ENCODE data around the gene SLC25A46. TPM values are rescaled to one million over a fixed set of nuclear protein-coding genes. Genes with fewer than 3 reads are reported as not detected.

SLC25A46 gene
- total and polyA plus RNA-seq, 9 of the 15 experiments (the other 6 are each of a cell fraction or from before 2014, with no cell fraction given): 7.8 to 47.3 (median 31.8) TPM

GRCh38 chr5:110784901-110785300, 46.1 kb downstream of the SLC25A46 start:
- FAIRE-seq (no peak), DNase-seq (ENCODE audit: extremely low read depth in 1 of 4, low spot score in 3 of 4) (no peak), ATAC-seq (no peak)
- Histone ChIP-seq H4K20me1 (replicated peaks; ENCODE audit: control insufficient read depth, insufficient read depth, low read length) (no peaks in the 10 kb centered on the region), H3K9me1 (ENCODE audit: control insufficient read depth, insufficient read depth, low read length) (no peaks in the 10 kb centered on the region), H3K79me2 (ENCODE audit: control insufficient read depth, insufficient read depth, low read length) (no peaks in the 10 kb centered on the region), H3K27me3 (ENCODE audit: control insufficient read depth in 2 of 2, insufficient read depth in 2 of 2, low read length in 2 of 2) (no peaks in the 10 kb centered on the region), H3K4me1 (replicated peaks in 1 of 2; ENCODE audit: control insufficient read depth in 2 of 2, insufficient read depth in 2 of 2, low read length in 2 of 2) (no peaks in the 10 kb centered on the region), H3K4me3 (no peak overlapping the region), H3K9ac (ENCODE audit: insufficient read depth in 1 of 2, low read depth in 2 of 2, low read length in 2 of 2) (no peak overlapping the region), H3K9me3 (replicated peaks; ENCODE audit: control insufficient read depth, insufficient read depth, low read depth, low read length) (no peaks in the 10 kb centered on the region), H3K36me3 (ENCODE audit: control insufficient read depth, insufficient read depth, low read length) (no peaks in the 10 kb centered on the region), H2AFZ (ENCODE audit: low read depth, low read length) (no peak overlapping the region), H3K4me2 (ENCODE audit: insufficient read depth, low read length) (no peak overlapping the region), H3K27ac (ENCODE audit: extremely low read depth, low read depth, low read length) (no peak overlapping the region)
- intact Hi-C loops (cut with micrococcal nuclease) (no loop called here), in situ Hi-C loops (cut with MboI) (no loop called here)
- TF ChIP-seq ZNF217 (CRISPR knock-in tag; IDR thresholded peaks at IDR 0.05) (no peak), ZBTB1 (CRISPR knock-in tag; IDR thresholded peaks at IDR 0.05; ENCODE audit: borderline replicate concordance, low read depth) (no peak), IRF1 (CRISPR knock-in tag; IDR thresholded peaks at IDR 0.05; ENCODE audit: borderline replicate concordance) (no peak), CUX1 (CRISPR knock-in tag; IDR thresholded peaks at IDR 0.05) (no peak), POLR2H (tag; IDR thresholded peaks at IDR 0.05; ENCODE audit: low read depth) (no peak), HNRNPLL (IDR thresholded peaks at IDR 0.05; ENCODE audit: low read depth, low read length, poor library complexity, severe bottlenecking) (no peak), EHMT2 (IDR thresholded peaks at IDR 0.05) (no peak), ZNF436 (CRISPR knock-in tag; IDR thresholded peaks at IDR 0.05) (no peak), ZBTB34 (CRISPR knock-in tag; IDR thresholded peaks at IDR 0.05) (no peak)
- ChIA-PET POLR2A (no interaction called here), CTCF (ENCODE audit: low intra/inter-chr PET ratio) (no interaction called here)
- no TSS peak for BruUV-seq (replicated peaks)

All from K562 (cell line).